AG08396 (cell line): ENCODE data around the gene CYFIP1.

ENCODE experiments used
- DNase-seq: peaks from one replicate; pipeline ENCODE4 v3.0.0; 2012; ENCODE audit warnings: low spot score, mixed read lengths

The CYFIP1 gene

GRCh38 chr15:22918056-22918455 is 62.1 kb downstream of the CYFIP1 start:
- peak; percentile 57 for DNase-seq

DNA sequence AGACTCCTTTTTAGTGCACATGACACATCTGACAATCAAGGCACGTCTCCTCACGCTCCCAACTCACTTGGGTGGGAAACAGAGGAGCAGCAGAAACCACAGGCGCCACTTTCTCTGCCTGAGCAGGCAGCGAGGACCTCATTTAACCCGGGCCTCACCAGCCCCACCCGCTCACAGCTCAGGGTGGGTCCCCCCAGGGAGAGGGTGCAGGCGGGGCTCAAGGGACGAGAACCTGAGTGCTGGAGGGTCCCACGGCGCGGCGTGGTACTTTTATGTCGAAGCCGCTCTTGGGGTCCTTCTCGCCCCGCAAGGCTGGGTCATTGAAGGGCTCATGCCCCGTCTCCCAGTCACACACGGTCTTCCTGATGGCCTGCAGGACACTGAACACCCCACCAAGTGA is 62.6 kb downstream of the CYFIP1 start:
- no peak for DNase-seq

DNA sequence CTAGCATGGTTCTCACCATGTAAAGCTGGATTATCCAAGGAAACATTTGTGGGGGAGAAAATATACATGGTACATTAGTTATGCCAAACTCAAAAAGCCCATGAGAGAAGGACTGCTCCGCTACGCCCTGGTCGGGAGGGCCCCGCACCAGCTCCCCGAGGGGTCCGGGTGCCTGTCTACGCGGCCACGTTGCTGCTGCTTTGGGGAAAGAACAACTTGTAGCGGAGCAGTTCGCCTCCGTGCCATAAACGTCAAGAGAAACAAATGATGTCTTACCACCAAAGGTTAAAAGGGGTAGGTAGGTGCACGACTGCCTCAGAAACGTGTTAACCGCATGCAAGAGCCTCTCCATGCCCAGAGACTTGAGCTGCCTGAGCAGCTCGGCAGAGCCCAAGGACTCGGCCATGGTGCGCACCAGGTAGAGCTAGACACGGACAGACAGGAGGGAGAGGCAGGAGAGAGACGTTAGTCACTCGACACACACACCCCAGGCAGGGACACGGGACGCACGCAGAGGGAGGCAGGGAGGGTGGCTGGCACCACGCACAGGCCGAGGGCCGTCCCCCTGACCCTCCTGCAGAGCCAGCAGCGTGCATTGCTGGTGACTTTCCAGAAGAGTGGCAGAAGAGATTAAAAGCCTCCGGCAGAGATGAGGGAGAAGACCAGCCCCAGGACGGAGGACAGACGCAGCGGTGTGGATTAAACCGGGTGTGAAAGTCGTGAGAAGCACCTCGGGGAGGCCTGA is 63.4 kb downstream of the CYFIP1 start:
- DNase-seq: no peak

DNA sequence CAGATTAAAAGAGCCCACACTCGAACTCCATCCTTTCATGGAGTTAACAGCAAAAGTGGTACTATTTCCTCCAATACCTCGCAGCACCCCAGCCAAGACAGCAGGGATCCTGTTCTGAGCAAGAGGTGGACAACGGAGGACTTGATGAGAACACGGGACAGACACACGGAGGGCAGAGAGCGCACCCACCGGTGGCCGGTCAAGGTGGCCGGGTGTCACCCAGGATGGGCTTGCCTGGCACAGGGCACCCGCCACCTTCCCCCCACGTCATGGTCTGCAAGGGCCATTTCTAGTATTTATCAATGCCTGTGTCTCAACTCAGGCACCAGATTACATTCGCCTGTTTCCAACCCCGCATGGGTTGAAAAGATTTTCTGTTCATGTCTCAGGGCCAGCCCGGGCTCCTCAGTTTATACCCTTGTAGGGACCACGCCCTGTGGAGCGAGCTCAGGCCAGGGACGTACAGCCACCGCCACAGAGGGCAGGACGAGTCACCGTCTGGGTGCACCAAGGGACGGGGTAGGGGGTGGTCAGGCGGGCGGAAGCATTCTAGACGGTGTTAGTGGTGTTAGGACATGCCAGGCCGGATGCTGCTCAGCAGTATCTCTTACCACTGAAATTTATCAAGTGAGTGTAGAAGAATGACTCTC is 64.2 kb downstream of the CYFIP1 start:
- no peak for DNase-seq

DNA sequence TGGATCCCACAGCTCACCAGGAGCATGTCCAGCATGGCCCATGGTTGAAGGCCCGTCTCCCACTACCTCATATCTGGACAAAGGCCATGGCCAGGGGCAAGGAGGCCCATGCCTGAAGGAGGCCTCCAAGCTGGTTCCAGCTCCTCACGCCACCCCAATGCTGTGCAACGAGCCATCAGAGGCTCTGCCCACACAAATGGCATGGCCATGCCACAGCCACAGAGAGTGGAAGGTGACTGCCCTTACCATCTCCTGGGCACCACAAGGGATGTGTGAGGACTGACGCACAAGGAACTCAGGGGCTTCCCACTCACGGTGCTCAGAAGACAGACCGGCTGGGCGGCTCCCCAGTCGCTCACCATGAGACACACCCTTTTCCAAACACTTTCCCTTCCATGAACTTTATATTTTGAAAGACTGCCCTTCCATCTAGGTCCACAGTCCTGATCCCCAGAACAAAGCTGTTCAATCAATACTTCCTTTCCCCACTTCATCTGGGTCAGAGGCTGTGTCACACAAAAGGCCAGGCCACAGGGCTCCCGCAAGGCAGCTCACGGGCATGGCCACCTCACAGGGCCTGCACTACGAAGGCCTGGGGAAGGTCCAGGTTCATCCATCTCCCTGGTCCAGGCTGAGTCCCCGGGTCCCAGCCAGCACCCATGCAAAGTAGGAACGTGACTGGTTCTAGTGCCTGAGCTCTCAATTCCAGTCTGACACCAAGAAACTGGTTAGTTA is 66.4 kb downstream of the CYFIP1 start:
- DNase-seq: no peak

DNA sequence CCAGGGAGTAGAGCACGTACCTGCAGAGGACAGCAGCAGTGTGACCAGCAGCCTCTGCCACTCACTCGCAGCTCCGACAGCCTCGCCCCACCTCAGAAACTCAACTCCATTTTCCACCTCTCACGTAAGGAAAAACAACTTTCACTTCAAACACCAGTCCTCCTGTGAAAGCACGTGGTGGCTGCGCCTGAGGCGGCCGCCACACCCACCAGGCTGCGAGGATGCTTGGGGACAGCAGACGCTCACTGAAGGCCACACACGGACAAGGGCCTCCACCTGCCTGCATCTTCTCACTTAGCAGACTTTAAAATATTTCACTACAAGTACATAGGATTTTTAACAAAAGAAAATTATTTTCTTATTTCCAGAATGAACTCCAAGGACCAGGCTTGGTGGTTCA is 67.9 kb downstream of the CYFIP1 start:
- no peak for DNase-seq

DNA sequence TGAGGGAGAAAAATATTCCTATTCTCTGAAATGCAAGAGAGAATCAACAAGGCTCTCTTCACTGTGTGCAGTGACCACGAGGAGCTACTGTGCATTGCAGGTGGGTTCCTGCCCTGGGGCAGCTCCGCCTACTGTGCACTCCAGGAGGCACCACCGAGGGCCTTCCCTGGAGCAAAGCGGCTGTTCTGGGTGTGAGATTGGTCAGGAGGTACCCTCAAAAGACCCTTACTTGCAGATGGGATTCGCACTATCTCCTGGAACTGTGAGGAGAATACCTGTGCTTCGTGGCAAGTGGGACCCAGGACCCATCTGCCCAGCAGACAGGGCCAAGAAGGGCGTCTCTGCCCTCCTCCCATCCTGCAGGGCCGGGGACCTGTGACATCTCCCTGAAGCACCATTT is 68.9 kb downstream of the CYFIP1 start:
- DNase-seq: no peak

DNA sequence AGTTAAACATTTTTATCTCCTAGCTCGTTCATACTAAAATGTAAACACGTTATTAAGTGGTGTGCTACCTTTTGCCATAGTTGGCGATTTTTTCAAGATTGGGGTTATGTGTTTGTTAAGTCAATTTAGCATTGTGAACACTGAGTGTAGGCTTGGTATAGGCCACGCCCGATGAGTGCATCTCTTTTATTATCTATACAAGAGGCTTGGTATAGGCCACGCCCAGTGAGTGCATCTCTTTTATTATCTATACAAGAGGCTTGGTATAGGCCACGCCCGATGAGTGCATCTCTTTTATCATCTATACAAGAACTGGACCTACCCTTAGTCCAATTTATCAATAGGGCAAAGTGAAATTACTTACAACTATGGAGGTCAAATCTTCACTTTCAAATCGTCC is 71.3 kb downstream of the CYFIP1 start:
- no peak for DNase-seq

- no peak for DNase-seq
These were observed 72.8 kb downstream of the CYFIP1 start for GRCh38 chr15:22907161-22907950.

- no peak for DNase-seq
These were observed 75.4 kb downstream of the CYFIP1 start for GRCh38 chr15:22904736-22905135.

DNA sequence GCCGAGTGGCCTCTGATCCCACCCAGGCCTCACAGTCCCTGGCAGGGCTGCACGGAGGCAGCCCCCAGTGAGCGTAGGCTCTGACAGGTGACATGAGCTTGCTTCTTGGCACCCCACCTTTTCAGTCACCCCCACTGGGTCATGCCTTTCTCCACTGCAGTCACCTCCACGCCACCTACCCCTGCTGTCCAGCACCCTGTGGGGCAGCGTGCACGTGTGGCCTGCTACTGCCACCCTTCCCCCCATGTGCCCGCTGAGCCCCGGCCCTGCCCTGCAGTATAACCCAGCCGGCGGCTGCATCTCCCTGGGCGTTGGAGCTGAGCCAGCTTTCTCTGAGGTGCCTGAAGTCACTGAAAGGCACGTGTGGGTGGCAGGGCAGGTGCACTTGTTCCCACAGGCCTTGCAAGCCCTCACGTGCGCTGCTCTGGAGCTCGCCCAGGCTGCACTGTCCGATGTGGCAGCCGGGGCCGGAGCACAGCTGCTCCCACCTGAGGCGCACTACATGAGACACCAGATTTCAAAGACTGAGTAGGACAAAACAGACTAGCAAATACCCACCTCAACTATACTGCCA is 76.1 kb downstream of the CYFIP1 start:
- DNase-seq: no peak

GRCh38 chr15:22903427-22903826 is 76.7 kb downstream of the CYFIP1 start:
- DNase-seq: no peak

DNA sequence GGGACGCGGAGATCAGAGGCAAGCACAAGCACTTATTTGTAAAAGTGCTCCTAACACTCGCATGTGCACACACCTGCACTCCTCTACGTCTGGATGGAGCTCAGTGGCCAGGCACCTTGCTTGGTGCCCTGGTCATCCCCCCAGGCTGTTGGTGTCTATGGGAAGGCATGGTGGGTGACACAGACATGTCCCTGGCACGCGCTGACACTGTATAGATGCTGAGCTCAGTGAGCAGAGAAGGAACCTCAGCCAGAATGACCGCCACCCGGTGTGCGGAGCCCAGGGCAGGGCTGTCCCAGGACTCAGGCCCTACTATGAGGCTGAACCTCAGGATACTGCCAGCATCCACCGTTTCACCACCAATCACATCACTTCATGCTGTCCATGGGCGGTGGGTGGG is 77.2 kb downstream of the CYFIP1 start:
- DNase-seq: no peak

DNA sequence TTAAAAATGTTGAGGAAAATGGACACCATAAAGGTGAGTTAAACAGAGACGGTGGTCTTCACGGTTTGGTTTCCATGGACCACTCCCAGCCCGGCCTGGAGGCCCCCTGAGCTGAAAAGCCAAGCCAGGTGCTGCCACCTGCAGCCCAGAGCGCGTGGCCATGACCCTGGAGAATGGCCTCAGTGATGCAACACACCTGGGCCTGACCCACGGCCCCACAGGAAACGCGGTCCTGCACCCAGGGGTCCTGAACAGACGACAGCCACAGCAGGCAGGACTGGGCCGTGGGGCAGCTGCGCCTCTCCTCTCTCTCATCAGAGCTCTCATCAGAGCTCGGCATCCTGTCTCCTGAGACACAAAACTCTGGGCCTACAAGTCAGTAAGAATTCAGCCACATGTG is 77.6 kb downstream of the CYFIP1 start:
- no peak for DNase-seq

DNA sequence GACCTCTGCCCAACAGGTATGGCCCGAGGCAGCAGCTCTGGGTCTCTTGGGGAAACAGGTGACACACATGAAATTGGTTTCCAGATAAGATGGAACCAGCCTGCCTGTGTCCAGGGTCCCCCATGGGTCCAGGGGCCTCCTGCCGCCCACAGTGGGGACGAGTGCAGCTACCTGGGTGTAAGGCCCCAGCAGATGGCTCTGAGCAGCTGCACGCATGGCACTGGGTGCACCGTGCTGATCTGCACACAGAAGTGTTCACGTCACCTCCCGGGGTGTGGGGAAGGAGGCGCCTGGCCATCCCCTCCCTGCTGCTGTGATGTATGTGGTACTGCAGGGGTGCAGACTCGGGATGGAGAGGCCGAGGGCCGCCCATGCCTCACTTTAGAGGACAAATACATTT is 78.1 kb downstream of the CYFIP1 start:
- no peak for DNase-seq

- peak; percentile 38 for DNase-seq
These were observed 84.5 kb downstream of the CYFIP1 start for GRCh38 chr15:22895465-22896190.

GRCh38 chr15:22893881-22894280 is 86.3 kb downstream of the CYFIP1 start:
- DNase-seq: no peak

GRCh38 chr15:22893081-22893480 is 87.1 kb downstream of the CYFIP1 start:
- no peak for DNase-seq

DNA sequence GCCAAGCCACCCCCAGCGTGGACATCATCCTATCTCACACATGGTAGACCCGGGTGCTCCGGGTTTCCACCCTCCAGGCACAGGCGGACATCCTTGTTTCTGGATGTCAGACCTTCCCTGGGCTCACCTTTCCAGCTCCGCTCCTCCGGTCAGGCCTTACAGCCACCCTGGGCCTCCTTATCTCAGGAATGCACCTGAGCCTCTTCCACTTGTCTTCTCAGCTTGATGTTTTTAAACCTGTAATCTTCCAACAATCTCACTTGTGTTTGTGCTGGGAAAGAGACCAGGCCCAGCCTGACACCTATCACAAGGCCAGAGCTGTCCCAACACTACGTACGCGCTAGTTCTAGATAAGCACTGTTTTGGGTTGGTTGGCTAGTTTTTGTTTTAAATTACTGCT is 87.8 kb downstream of the CYFIP1 start:
- no peak for DNase-seq

GRCh38 chr15:22891426-22892210 is 88.5 kb downstream of the CYFIP1 start:
- no peak for DNase-seq

DNA sequence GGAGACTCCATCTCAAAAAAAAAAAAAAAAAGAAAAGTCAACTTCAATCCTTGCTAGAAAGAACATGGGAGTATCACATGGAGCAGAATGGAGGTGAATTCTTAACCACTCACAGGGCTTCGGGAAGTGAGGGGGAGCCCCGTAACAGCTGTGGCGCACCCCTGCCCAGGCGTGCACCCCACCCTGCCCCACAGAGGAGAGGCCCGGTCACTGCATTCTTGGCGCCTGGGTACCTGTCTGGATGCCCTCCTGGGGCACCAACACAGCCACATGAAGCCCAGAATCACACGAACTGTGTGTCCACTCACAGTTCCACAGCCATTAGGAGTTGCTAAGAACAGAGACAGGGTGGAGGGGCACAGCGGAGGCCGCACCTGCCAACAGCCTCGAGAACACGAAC is 89.9 kb downstream of the CYFIP1 start:
- no peak for DNase-seq
